ENCODE results near the gene TBC1D1.

TBC1D1 gene

GRCh38 chr4:37890801-37891259 lies at the start of gene TBC1D1:
TSS of gene TBC1D1 (plus strand) at chr4:37891084. CDS start at chr4:37902096, 11,012 bp downstream.
- no peak for DNase-seq (ENCODE audit: low read depth)

DNA sequence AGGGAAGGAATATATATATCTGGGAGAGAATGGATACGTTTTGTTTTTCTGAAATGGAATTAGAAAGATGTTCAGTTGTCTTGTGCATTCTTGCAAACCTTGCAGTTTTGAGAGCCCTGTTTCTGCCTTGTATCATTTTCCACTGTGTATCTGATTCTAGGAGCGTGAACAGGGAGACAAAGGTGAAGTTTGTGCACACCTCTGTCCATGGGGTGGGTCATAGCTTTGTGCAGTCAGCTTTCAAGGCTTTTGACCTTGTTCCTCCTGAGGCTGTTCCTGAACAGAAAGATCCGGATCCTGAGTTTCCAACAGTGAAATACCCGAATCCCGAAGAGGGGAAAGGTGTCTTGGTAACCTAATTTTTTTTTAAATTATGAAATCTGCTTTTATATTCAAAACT lies 46.7 kb upstream of the TBC1D1 start:
- no peak for DNase-seq (ENCODE audit: low read depth)

GRCh38 chr4:37845201-37845600 lies 45.7 kb upstream of the TBC1D1 start:
- no peak for DNase-seq (ENCODE audit: low read depth)

GRCh38 chr4:37847311-37847884 lies 43.5 kb upstream of the TBC1D1 start:
- no peak for DNase-seq (ENCODE audit: low read depth)

GRCh38 chr4:37852376-37852775 lies 38.5 kb upstream of the TBC1D1 start:
- DNase-seq (ENCODE audit: low read depth), result no peak

DNA sequence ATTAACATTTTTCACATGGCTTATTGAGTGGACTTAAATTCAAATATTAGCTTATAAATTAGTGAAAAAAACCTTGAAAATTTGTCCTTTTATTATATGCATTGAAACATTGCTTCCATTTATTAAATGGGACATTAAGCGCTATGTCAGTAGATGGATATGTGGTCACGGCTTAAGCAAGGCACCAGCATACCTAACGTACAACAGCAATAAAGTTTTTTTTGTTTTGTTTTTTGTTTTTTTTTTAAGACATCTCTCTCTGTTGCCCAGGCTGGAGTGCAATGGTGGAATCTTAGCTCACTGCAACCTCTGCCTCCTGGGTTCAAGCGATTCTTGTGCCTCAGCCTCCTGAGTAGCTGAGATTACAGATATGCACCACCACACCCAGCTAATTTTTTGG lies 32.8 kb upstream of the TBC1D1 start:
- no peak for DNase-seq (ENCODE audit: low read depth)

DNA sequence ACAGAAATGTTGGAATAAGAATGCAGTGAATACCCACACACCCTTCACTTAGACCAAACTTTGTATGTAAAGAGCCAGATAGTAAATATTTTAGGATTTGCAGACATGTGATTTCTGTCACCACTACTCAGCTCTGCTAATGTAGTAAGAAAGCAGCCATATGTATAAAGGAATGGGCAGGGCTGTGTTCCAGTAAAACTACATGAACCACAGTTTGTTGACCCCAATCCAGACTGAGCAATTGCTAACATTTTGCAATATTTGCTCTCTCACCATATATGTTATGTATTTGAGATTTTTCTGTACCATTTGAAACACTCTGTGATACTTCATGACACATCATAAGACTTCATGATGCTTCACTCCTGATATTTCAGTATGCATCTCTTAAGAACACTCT lies 32.0 kb upstream of the TBC1D1 start:
- no peak for DNase-seq (ENCODE audit: low read depth)

GRCh38 chr4:37860266-37860665 lies 30.6 kb upstream of the TBC1D1 start:
- DNase-seq (ENCODE audit: low read depth), result no peak

DNA sequence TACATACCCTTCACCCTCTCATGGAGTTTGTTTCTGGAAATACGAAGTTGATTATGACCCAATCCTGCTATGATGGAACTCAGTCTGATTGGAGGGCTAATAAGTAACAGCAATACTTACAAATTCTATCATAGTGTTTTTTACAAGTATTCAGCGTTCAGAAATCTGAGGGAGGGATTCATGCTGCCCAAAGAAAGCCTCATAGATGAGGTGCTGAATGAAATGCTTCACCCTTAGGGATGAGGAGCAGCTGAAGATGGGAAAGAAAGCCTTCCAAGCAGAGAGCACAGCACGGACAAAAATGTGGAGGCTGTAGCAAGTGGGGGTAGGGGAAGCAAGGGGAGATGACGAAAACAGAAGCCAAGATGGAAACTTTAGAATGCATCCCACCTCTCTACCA lies 27.9 kb upstream of the TBC1D1 start:
- DNase-seq (ENCODE audit: low read depth), result no peak

GRCh38 chr4:37864786-37865185 lies 26.1 kb upstream of the TBC1D1 start:
- no peak for DNase-seq (ENCODE audit: low read depth)

DNA sequence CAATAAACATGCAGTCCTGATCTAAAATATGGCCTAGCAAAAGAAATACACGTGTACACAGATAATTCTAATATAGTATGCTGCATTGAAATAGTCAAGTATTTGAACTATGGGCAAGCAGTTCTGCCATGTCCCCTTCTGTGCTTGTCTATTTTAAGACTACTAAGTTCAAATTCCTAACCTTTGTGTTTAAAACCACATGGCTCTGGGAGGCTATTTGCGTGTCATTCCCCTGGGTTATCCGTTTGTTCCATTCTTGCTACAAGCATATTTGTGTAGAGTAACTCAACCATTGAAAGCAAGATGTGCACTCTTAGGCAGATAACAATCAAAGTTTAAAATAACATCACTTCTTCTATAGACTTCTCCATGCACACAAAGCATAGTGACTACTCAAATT lies 25.4 kb upstream of the TBC1D1 start:
- no peak for DNase-seq (ENCODE audit: low read depth)

DNA sequence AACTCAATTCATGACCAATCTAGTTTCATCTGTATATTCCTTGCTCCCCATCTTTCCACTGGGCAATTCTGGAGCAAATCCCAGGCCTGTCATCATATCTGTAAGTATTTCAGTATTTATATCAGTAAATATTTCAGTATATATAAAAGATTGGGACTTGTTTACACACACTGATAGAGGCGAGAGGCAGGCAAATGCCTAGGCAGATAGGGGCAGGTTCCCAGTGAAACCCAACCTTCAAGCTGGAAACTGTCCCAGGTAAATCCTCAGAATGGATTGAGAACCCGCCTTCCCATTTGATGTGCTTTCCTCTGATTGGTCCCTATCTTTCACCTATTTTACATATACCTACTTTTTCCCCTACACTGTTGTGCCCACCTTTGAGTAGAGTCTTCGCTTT lies 23.8 kb upstream of the TBC1D1 start:
- DNase-seq (ENCODE audit: low read depth), result no peak

- DNase-seq (ENCODE audit: low read depth), result no peak
These were observed 22.6 kb upstream of the TBC1D1 start for GRCh38 chr4:37868238-37868637.

DNA sequence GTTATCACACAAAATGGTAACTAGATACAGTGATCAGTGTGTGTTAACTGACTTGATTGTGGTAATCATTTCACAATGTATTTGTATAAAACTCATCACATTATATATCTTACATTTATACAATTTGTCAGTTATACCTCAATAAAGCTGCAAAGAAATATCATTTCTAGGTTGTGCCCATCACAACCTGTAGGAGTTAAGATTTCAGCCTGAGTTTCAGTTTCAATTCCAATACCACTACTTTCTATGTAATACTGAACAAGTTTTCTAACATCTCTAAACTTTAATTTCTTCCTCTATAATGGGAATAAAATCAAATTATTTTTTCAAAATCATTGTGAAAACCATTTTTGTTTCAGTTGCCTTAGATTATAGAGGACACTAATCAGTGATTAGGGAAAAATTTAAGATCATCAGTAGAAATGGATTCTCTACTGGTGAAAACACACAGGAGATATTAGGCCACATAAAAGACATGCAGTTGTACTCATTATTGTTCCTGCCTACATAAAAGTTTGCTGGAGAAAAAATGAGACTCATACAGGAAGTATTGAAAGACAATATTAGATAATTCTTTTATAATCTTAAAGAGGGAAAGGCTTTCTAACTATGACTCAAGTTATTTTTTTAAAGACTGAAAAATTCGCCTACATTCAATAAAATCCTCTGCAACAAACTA lies 18.4 kb upstream of the TBC1D1 start:
- DNase-seq (ENCODE audit: low read depth), result no peak

DNA sequence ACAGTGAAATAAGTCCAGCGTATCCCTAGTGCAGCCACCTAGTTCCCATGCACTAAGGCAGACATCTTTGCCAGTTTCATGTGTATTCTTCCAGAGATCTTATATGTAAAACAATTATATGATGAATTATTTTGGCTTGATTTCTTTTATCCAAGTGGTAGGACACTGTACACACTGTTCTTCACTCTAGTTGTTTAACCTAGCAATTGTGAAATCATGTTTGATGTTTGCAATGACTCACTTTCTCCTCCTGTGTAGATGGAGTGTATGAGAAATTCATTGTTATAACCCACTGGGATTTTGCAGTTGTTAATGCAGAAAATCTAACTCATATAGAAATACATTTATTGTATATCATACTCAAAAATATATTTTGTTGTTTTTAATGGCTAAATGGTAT lies 17.5 kb upstream of the TBC1D1 start:
- no peak for DNase-seq (ENCODE audit: low read depth)

- no peak for DNase-seq (ENCODE audit: low read depth)
These were observed 14.7 kb upstream of the TBC1D1 start for GRCh38 chr4:37876156-37876555.

DNA sequence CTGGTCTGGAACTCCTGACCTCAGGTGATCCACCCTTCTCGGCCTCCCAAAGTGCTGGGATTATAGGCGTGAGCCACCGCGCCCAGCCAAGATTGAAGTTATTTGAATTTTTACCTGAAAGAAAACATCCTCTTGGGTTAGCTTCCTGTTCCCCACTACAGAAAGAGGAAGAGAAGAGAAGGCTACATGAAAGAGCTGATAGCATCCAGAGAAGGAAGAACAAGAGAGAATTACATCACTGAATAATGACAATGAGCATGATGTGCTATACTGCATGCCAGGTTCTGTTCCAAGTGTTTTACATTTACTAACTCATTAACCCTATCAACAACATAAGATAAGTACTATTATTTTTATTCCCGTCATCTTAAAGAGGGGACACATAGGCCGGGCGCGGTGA lies 11.5 kb upstream of the TBC1D1 start:
- no peak for DNase-seq (ENCODE audit: low read depth)

- no peak for DNase-seq (ENCODE audit: low read depth)
These were observed 9.1 kb upstream of the TBC1D1 start for GRCh38 chr4:37881811-37882210.

GRCh38 chr4:37882665-37883296 lies 8.1 kb upstream of the TBC1D1 start:
- no peak for DNase-seq (ENCODE audit: low read depth)

DNA sequence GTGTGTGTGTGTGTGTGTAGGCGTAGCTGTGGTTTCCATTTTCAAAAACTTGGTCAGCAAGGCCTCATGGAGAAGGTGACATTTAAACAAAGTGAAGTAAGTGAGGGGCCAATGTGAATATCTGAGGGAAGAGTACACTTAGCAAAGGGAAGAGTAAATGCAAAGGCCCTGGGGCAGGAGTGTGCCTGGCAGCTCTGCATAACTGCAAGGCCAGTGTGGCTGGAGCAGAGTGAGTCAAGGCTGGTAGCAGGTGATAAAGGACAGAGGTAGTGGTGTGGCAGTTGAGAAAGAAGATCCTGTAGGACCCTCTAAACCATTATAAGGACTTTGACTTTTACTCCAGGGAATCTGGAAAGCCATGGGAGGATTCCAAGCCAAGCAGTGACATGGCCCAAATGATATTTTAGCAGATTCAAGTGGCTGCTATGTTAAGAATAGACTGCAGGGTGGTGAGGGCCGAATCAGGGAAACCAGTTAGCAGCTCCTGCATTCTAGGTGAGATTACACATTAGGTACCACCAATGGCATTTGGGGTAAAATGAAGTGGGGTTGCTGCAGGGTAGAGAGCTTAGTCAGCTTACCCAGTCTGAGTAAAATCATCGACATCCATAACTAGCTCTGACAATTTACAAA lies 5.9 kb upstream of the TBC1D1 start:
- DNase-seq (ENCODE audit: low read depth), result no peak

DNA sequence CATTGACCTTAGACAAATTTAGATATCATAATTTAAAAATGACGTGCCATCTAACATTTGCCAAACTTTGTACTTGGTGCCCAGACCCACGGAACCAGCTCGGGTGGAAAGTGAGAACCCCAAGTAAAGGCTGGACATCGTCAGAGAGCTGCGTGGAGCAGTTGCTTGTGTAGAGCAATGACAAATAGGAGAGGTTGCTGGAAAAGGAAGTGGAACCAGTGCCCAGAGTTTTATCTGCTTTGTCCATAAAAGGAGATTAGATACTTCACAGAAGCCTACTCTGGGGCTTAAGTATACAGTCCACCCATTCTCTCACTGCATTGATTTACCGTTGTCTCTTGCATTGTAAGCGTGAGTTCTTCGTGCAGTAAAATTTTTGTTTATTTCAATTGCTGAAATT lies 5.4 kb upstream of the TBC1D1 start:
- DNase-seq (ENCODE audit: low read depth), result no peak

DNA sequence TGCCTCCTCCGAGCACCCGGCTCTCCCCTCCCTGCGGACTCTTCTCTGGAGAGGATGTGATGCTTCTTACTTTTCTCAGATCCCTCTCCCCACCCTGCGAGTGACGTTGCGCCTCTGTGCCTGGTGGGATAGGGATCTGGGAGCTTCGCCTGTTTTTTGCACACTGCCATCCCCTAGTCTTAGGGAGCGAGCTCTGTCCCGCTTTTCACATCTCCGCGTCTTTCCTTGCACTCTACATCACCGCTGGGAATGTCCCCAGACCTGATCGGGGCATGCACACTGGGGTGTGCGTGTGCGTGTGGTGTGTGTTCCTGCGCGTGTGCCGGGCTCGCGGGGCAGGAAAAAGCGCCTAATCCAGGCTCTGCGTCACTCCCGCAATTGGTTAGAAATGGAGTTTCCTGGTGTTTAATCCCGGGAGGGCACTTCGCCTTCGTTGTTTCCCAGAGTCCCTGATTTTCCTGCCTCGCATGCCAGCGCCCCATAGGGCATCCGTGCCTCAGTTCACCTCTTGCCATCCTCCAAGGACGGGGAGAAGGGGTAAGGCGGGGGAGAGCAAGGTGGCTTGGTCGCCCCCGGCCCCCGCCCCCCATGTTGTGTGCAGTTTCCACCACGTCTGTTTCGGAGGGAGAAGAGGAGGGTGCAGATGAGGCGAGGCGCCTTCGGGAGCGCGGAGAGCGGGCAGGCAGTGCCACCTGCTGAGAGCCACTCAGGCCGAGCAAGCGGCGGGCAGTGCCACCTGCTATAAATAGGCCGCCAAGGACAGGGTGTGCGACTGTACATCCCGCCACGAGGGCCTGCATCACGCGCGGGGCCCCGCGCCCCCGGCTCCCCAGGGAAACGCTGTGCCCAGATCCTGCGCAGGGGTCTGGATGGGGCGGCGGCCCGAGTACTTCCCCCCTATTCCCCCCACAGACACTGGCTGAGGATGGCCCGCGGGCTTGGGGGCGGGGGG lies 759 bp upstream of the TBC1D1 start:
- DNase-seq (ENCODE audit: low read depth), result no peak

Measured in CMK (cell line).